GM12878 (cell line): Measurements from ENCODE around the gene SLCO4A1. TPM values are rescaled to one million over a fixed set of nuclear protein-coding genes. Genes with fewer than 3 reads are reported as not detected.

ENCODE experiments used
- ATAC-seq: fragments of 200-7000 bp; cut with Tn5 transposase; 3 replicates; pipeline ENCODE4 v1.9.1; 2020; ENCODE audit warnings: mild to moderate bottlenecking, moderate library complexity
- BruUV-seq: library from RNA; stranded (reverse); fragments of 400-500 nt; replicated peaks from 2 replicates; lab custom pipeline; 2021; lab: Mats Ljungman, UMichigan
- CTCF ChIA-PET: fragments of 300-600 bp; sonication (Branson Sonifier 250); formaldehyde crosslinking; extraction: SDS; loops from one replicate; lab custom pipeline; 2021; ENCODE audit warnings: inconsistent platforms; lab: Yijun Ruan, JAX
- POLR2A ChIA-PET: fragments of 350-600 bp; formaldehyde crosslinking; extraction: SDS; loops from one replicate; lab custom pipeline; 2021; ENCODE audit warnings: inconsistent platforms; lab: Charles Lee
- RAD21 ChIA-PET: fragments of 300-600 bp; sonication (Branson Sonifier 250); formaldehyde crosslinking; loops from one replicate; lab custom pipeline; 2023; ENCODE audit warnings: antibody characterized with exemption; ENCODE audit not compliant: unreplicated experiment; lab: Charles Lee
- SMC1A ChIA-PET: fragments of 300-600 bp; sonication (Branson Sonifier 250); formaldehyde crosslinking; loops from one replicate; lab custom pipeline; 2023; ENCODE audit not compliant: unreplicated experiment, uncharacterized antibody; lab: Charles Lee
- DNase-seq: peaks from one replicate; pipeline ENCODE4 v3.0.0-alpha.2; 2011; ENCODE audit warnings: low read depth, low spot score
- FAIRE-seq: peaks from 3 replicates; lab custom pipeline; 2011; peaks lifted over from hg19 to GRCh38; lab: Jason Lieb, UNC
- H2AFZ ChIP-seq: 2 replicates; pipeline ENCODE4 v1.6.0; 2011; ENCODE audit warnings: low read depth, low read length, control low read depth; ENCODE audit not compliant: control insufficient read depth
- H3K27ac ChIP-seq: 2 replicates; pipeline ENCODE4 v1.5.1; 2011; ENCODE audit warnings: control low read depth; ENCODE audit not compliant: control insufficient read depth, insufficient read depth
- H3K27me3 ChIP-seq, 2 experiments: replicated peaks in 1 of 2; 2 replicates each; pipeline versions ENCODE4 v1.6.0 to v1.6.1; 2011; ENCODE audit warnings: low read length in 1 of 2; ENCODE audit not compliant: control insufficient read depth in 2 of 2, insufficient read depth in 2 of 2
- H3K36me3 ChIP-seq, 2 experiments: 2 replicates each; pipeline ENCODE4 v1.5.1; 2011; ENCODE audit warnings: low read length in 1 of 2; ENCODE audit not compliant: control insufficient read depth in 2 of 2, insufficient read depth in 2 of 2
- H3K4me1 ChIP-seq: 2 replicates; pipeline ENCODE4 v1.6.1; 2011; ENCODE audit warnings: mild to moderate bottlenecking, low read length, moderate library complexity, mixed read lengths; ENCODE audit not compliant: control insufficient read depth, insufficient read depth
- H3K4me2 ChIP-seq: 2 replicates; pipeline ENCODE4 v1.6.0; 2011; ENCODE audit warnings: control low read depth; ENCODE audit not compliant: control insufficient read depth, insufficient read depth
- H3K4me3 ChIP-seq: fragments of 200-600 bp; sonication (generic); 2 replicates; pipeline ENCODE4 v1.5.1; 2016
- H3K79me2 ChIP-seq: 2 replicates; pipeline ENCODE4 v1.6.0; 2011; ENCODE audit warnings: low read length; ENCODE audit not compliant: control insufficient read depth, insufficient read depth
- H3K9ac ChIP-seq: 2 replicates; pipeline ENCODE4 v1.8.0; 2011; ENCODE audit warnings: low read length, control low read depth, mixed read lengths; ENCODE audit not compliant: control insufficient read depth, insufficient read depth
- H3K9me3 ChIP-seq: replicated peaks from 3 replicates; pipeline ENCODE4 v1.5.1; 2011; ENCODE audit warnings: mild to moderate bottlenecking, low read length; ENCODE audit not compliant: control insufficient read depth, insufficient read depth
- H4K20me1 ChIP-seq: 2 replicates; pipeline ENCODE4 v1.6.0; 2011; ENCODE audit not compliant: control insufficient read depth, insufficient read depth
- CHD4 ChIP-seq: fragments of 200-600 bp; sonication (generic); IDR thresholded peaks from 2 replicates; pipeline ENCODE4 v1.6.1; 2016; ENCODE audit warnings: mild to moderate bottlenecking
- FOXK2 ChIP-seq: fragments of 450-650 bp; IDR thresholded peaks from 2 replicates; pipeline ENCODE4 v1.6.1; 2017; ENCODE audit warnings: mild to moderate bottlenecking, moderate library complexity
- IRF5 ChIP-seq: fragments of 450-650 bp; IDR thresholded peaks from 2 replicates; pipeline ENCODE4 v1.6.1; 2017; ENCODE audit warnings: borderline replicate concordance
- KAT2A ChIP-seq: conservative IDR thresholded peaks from 2 replicates; pipeline ENCODE4 v1.6.1; 2011; ENCODE audit warnings: low read depth, low read length; ENCODE audit not compliant: control insufficient read depth
- MYC ChIP-seq: IDR thresholded peaks from 2 replicates; pipeline ENCODE4 v1.6.1; 2011; ENCODE audit warnings: mild to moderate bottlenecking, low read length, moderate library complexity, inconsistent platforms; ENCODE audit not compliant: insufficient read depth, insufficient replicate concordance, insufficient read length, severe bottlenecking
- POLR2A ChIP-seq: IDR thresholded peaks from 2 replicates; pipeline ENCODE4 v1.6.1; 2011; ENCODE audit warnings: low read depth, mild to moderate bottlenecking, low read length
- PRDM15 ChIP-seq: fragments of 450-650 bp; formaldehyde crosslinking; IDR thresholded peaks from 2 replicates; pipeline ENCODE4 v1.4.0; 2020; ENCODE audit warnings: mild to moderate bottlenecking, moderate library complexity
- RELA ChIP-seq: fragments of 450-650 bp; IDR thresholded peaks from 2 replicates; pipeline ENCODE4 v1.8.0; 2014; ENCODE audit warnings: borderline replicate concordance; ENCODE audit not compliant: partially characterized antibody
- RUNX3 ChIP-seq: IDR thresholded peaks from 2 replicates; pipeline ENCODE4 v1.6.1; 2012; ENCODE audit warnings: low read length, inconsistent platforms
- SMAD1 ChIP-seq: fragments of 450-650 bp; IDR thresholded peaks from 2 replicates; pipeline ENCODE4 v1.6.1; 2018; ENCODE audit warnings: mild to moderate bottlenecking, low read depth; ENCODE audit not compliant: partially characterized antibody
- TBL1XR1 ChIP-seq: IDR thresholded peaks from 2 replicates; pipeline ENCODE4 v1.6.1; 2012; ENCODE audit warnings: low read depth, low read length, improper control_type of control experiment
- TCF7 ChIP-seq: IDR thresholded peaks from 2 replicates; pipeline ENCODE4 v1.6.1; 2014; ENCODE audit warnings: antibody characterized with exemption, borderline replicate concordance
- WGBS: methylation state at CpG from one replicate; pipeline ENCODE4 v1.1.6; 2016; ENCODE audit warnings: low lambda C conversion rate; ENCODE audit not compliant: insufficient replicate concordance, insufficient coverage; ENCODE audit errors: missing lambda C conversion rate; 5-methylcytosine and 5-hydroxymethylcytosine counted together
- in situ Hi-C: fragments of 300-500 bp; cut with MboI; formaldehyde crosslinking; loops from 9 replicates; pipeline ENCODE4 v1.14.3; 2018; ENCODE audit warnings: mixed read lengths
- intact Hi-C: fragments of 100-400 bp; cut with micrococcal nuclease; formaldehyde crosslinking; loops from one replicate; pipeline ENCODE4 v1.14.2; 2022; ENCODE audit not compliant: unreplicated experiment
- polyA plus RNA-seq, 11 experiments: library from polyadenylated mRNA; depleted of rRNA in 4 of 11; unstranded in 6 of 11; stranded (reverse) in 5 of 11; fragments of >200 nt; fragmentation: Nextera tagmentation in 4 of 11; fragmentation: Illumina TruSeq in 1 of 11; extraction: Ambion mirVana in 4 of 11; extraction: Trizol in 1 of 11; gene quantifications; 1 replicate in 1 of 11; 2 replicates in 10 of 11; pipeline versions ENCODE4 v1.2.1 to v1.2.3, GENCODE V29; 2011 to 2016; ENCODE audit warnings: inconsistent platforms in 2 of 11, missing spikeins in 2 of 11, low read depth in 1 of 11
- total RNA-seq, 4 experiments: library from RNA; depleted of rRNA in 3 of 4; stranded (reverse); fragments of >200 nt in 3 of 4; fragmentation: Illumina TruSeq in 1 of 4; extraction: Trizol in 1 of 4; gene quantifications; 2 replicates each; pipeline versions ENCODE4 v1.2.1 to v1.2.3, GENCODE V29; 2013 to 2021

Gene SLCO4A1
- total and polyA plus RNA-seq, 10 of the 15 experiments (the other 5 are each of a cell fraction or from before 2014, with no cell fraction given) = 2.1 to 30.7 (median 12.0) TPM

DNA sequence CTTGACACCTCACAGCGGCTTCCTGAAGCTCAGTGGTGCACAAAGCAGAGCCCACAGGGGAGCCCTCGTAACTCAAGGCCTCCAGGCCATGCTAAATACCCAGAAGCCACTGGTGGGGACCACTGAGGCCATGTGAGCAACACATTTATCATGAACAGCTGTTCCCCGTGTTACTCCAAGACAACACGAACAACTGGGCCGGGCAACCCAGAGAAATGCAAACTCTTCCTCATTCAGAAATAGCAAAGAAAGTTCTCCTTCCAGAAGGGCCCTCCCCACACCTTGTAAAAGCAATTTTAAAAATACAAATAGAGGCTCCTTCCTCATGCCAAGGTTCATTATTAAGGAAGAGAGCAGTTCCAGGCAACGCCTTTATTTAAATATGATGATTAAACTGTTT lies 36.3 kb upstream of the SLCO4A1 start:
- peaks cover 9 to 10% of the 10 kb centered on the region in 2 experiments for H3K27me3 ChIP-seq
- peaks cover 9% of the 10 kb centered on the region for H3K4me1 ChIP-seq
- 37% methylated on average over 6 of the region's 6 CpGs for WGBS
- no peak for TF ChIP-seq TBL1XR1
- no peak for TF ChIP-seq MYC
- TF ChIP-seq CHD4 = no peak
- no peak for TF ChIP-seq RELA
- TF ChIP-seq, all 136 proteins: peak for 0
- Histone ChIP-seq H3K4me2 (no peak overlapping the region), H3K27ac (no peak overlapping the region), H3K4me3 (no peak overlapping the region), H2AFZ (no peak overlapping the region), H3K79me2 (no peaks in the 10 kb centered on the region), H4K20me1 (no peaks in the 10 kb centered on the region; the same call in 1 of the 2 replicates), H3K9me3 (no peaks in the 10 kb centered on the region), H3K36me3 (no peaks in the 10 kb centered on the region), H3K9ac (no peak overlapping the region)
- DNase-seq (no peak), ATAC-seq (no peak), FAIRE-seq (no peak)
- ChIA-PET SMC1A (interaction anchor here (1.6 kb wide), 1 partner anchor 13 kb away, joined by 4 read pairs; no protein-coding TSS in a partner anchor), POLR2A (no interaction called here), CTCF (interaction anchor here (1.2 to 2.7 kb wide), 2 partner anchors 11 to 203 kb away, joined by 3 to 9 read pairs; no protein-coding TSS in a partner anchor), RAD21 (interaction anchor here (0.9 kb wide), 1 partner anchor 18 kb away, joined by 5 read pairs; no protein-coding TSS in a partner anchor)
- BruUV-seq = no TSS peak
- in situ Hi-C loops = no loop called here
- intact Hi-C loops = no loop called here

DNA sequence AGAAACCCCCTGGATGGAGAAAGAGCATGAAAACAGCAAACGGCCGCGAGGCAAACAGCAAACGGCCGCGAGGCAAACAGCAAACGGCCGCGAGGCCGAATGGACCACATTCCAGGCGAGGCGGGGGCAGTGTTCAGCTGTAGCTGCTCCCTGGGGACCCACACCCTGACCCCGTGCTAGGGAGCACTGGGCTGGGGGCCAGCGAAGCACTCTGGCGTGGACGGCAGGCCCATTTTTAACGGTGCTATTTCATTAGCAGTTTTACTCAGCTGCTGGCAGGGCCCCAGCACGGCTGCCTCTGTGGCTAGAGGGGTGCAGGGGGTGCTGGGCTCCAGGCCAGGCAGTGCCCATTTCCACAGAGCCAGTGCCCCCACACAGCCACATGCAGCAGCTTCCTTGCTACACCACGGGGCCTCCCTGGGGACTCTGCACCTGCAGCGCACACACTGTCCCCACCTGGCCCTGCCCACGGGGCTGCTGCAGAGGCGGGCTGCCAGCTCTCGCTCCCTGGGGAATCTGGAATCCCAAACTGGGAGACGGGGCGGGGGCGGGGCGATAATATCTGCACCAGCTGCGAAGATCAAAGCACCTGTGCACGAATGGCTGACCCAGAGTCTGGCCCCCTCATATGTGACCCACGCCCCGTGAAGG lies 35.6 kb upstream of the SLCO4A1 start:
- DNase-seq (no peak), ATAC-seq (no peak), FAIRE-seq (no peak)
- H4K20me1 ChIP-seq = no peaks in the 10 kb centered on the region; the same call in 1 of the 2 replicates
- H3K4me1 ChIP-seq = peaks cover 9% of the 10 kb centered on the region
- ChIA-PET CTCF (interaction anchor here (2.7 kb wide), 1 partner anchor 10 kb away, joined by 9 read pairs; no protein-coding TSS in a partner anchor), SMC1A (interaction anchor here (1.6 kb wide), 1 partner anchor 13 kb away, joined by 4 read pairs; no protein-coding TSS in a partner anchor), RAD21 (no interaction called here), POLR2A (interaction anchor here (0.6 kb wide), 1 partner anchor 109 kb away, joined by 4 read pairs; no protein-coding TSS in a partner anchor)
- no TSS peak for BruUV-seq
- no peaks in the 10 kb centered on the region; the same call in 2 of the 3 replicates for H3K9me3 ChIP-seq
- H3K4me3 ChIP-seq = no peak overlapping the region
- H2AFZ ChIP-seq = no peak overlapping the region
- 7% methylated on average over 31 of the region's 31 CpGs for WGBS
- H3K79me2 ChIP-seq = no peaks in the 10 kb centered on the region
- no peaks in the 10 kb centered on the region for H3K36me3 ChIP-seq
- in situ Hi-C loops = no loop called here
- no peak overlapping the region for H3K27ac ChIP-seq
- H3K27me3 ChIP-seq = peaks cover 9 to 10% of the 10 kb centered on the region in 2 experiments
- H3K9ac ChIP-seq = no peak overlapping the region
- intact Hi-C loops = no loop called here
- H3K4me2 ChIP-seq = no peak overlapping the region
- TF ChIP-seq RUNX3 (no peak), FOXK2 (no peak), PRDM15 (CRISPR knock-in tag) (no peak), KAT2A (no peak), TCF7 (no peak), IRF5 (no peak), SMAD1 (no peak), POLR2A (no peak)
